HG03175 (cell line): Measurements from ENCODE around the gene PNPLA3.
"Not testable (repeated sequence)": the region's sequence is repeated elsewhere in the genome, so short reads cannot be mapped to it uniquely, and the experiment has no call there.

Source experiments
- ATAC-seq: cut with Tn5 transposase; IDR thresholded peaks from one replicate; pipeline ENCODE4 v1.9.1; 2021; ENCODE audit warnings: mild to moderate bottlenecking, moderate library complexity; ENCODE audit not compliant: unreplicated experiment

PNPLA3 gene

DNA sequence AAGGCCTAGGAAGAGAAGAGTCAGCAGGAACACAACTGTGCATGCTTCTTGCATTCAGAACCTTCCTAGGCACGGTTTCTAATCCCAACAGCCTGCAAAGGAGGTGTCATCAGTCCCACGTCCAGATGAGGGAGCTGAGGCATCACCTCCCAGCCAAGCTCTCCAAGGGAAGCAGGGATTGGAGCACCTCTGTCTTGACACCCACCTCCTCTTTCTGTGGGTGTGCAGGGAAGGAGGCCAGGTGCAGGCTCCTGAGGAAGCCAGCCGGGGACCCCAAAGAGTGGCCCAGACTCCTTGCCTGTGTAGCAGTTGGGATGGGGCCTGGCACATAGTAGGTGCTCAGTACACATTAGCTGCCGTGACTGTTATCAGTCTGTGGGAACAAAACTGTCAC, 33.7 kb upstream of the PNPLA3 start:
- ATAC-seq: no peak

DNA sequence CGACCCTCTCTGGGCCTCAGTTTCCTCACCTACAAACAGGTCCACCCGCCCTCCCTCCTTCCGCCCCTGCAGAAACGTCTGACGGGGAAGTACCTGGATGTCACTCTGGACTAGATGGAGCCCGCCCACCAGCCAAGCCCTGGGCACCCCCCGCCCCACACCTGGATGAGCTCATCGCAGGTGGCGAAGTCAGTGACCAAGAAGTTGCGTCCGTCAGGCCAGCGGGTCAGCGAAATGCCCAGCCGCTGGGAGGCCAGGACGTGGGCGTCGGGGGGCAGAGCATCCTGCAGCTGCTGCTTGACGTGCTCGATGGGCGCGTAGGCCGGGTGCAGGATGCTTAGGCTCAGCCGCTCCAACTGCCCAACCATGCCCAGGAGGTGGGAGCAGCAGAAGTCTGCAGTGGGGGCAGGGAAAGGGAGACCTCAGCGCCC, 32.7 kb upstream of the PNPLA3 start:
- no peak for ATAC-seq

DNA sequence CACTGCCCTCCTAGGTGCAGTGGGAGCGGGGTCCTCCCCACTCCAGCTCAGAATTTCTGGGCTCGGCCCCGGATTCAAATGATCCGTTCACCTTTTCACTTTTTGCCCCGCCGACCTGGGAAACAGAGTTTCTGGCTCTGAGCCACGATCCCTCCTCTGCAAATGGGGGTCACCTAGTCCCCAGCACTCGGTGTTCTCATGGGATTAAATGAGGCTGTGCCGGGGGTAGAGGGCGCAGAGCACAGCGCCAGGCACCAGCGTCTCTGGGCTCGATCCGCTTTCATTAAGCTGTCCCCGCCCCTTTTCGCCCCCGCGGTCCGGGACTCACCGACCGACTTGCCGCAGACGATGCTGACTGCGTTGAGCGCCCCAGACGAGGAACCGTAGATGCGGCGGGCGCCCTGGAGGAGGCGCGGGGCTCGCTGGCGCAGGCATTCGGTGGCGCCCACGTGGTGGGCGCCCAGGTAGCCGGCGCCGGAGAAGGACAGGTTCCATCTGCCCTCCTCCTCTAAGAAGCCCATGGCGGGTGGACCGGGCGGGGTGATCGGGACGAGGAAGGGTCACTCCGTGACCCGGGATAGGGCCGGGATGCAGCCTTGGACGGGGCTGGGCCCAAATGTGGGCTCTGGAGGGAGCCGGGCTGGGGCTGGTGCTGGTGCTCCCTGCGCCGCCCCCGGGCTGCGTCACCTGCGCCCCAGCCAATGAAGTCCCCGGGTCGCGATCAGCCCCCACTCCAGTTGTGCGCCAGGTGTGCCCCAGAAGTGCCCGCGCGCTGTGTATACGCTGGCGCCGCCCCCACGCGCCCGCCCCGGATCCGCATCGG, 32.0 kb upstream of the PNPLA3 start, which contains the start of gene PNPLA5:
Gene PNPLA5 (minus strand): TSS at position 654 of the 823 bp plus-strand sequence. CDS start 133 bp downstream, at position 521.
- no peak for ATAC-seq

DNA sequence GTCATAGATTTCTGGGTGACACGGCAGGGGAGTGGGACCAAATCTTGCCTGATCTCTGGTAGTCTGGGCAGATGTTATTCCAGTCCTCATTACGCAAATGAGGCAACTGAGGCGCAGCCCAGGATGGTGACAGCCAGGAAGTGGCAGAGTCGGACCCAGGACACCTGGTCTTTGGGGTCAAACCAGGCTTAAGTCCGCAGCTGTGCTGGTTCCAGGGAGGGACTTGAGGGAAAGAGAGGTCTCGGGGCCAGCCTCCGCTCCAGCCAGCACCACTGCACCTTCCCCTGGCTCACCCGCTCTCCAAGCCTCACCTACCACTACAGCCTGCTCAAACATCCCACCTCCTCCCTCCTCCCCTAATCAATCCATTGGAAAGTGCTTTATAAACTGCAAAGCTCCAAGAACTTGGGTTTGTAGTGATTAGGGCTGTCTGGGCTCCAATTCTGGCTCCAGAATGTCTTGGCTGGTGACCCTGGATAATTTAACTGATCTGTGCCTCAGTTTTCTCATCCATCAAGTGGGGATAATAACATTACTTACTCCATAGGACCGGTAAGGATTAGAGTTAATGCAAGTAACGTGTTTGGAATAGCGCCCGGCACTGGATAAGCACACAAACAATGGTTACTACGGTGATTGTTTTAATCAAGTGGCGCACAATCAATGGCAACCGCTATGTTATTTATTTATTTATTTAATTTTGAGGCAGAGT, 31.3 kb upstream of the PNPLA3 start:
- no peak for ATAC-seq

DNA sequence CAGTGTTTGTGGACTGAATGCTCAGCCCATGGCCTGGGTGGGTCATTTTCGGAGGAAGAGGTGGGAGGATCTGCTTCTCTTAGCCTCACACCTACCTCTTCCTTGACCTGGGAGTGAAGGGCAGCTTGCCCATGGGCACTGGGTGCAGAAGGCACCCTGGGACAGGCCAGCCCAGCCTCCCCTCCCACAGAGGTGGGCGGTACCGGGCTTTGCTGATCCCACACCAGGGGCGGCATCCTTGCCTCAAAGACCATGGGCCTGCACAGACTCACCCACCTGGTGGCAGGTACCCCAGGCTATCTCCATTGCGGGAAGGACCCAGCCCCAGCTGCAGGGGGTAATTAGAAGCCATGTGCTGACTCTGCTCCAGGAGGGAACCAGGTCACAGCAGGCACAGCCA, 30.3 kb upstream of the PNPLA3 start:
- ATAC-seq: no peak

DNA sequence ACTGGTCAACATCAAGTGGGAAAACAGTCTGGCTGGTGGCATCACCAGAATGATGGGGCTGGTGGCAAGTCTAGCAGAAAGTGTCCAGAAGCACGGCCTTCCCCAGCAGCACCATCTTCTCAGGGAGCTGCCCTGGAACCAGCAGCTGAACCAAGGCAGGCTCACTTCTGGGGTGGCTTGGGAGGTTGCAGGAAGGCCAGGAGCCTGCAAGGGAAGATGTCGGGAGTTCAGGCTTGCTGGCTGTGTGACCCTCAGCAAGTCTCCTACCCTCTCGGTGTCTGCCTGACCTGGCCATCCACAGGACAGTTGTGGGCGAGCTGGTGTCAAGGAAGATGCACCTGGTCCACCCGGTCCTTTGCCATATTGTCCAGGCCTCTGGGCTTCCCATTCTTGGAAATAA, 29.5 kb upstream of the PNPLA3 start:
- no peak for ATAC-seq

DNA sequence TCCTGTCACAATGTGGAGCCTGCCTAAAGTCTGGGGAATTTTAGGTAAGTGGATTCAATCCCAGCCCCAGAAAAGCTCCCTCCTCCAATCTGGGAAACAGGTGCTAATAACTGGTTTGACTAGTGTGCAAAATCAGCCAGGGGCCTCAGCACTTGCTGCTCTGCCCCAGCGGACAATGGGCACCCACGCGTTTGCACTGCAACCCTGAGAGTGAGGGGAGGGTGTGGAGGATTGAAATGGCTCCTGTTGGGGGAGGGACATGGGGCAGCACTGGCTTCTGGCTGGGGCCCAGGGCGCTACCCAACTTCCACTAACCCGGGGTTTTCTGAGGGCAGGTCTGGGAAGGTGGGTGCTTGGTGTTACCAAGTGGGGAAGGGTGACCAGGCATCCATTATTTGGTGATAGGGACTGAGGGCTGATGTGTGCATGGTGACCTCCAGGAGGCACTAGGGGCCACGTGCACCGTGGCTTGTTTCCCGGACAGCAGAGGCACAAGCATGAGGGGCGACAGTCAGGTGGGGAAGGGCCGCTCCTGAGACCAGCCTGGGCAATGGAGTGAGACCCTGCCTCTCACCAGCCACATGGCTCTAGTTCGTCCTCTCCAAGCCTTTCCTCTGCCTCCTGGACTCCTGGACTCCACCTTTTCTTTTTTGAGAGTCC, 27.5 kb upstream of the PNPLA3 start:
- ATAC-seq: no peak

DNA sequence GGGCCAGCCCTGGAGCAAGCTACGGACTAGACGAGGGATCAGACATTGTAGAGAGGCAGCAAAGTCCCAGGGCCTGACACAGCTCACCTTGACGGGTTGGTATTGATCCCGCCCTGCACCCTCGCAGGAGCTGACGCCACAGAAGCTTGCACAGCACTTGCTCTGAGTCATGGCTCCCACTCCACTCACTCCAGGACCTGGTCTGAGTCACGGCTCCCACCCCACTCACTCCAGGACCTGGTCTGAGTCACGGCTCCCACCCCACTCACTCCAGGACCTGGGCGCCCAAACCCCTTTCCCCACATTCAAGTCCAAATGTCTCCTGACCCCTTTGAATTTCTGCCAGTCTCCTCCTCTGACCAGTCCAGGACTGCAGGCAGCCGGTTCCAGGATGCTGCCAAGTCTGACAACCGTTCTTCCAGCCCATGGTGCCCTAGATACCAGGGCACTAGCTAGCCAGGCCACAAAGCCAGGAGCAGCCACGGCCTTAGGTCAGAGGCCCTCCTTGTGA, 25.8 kb upstream of the PNPLA3 start:
- ATAC-seq: no peak

DNA sequence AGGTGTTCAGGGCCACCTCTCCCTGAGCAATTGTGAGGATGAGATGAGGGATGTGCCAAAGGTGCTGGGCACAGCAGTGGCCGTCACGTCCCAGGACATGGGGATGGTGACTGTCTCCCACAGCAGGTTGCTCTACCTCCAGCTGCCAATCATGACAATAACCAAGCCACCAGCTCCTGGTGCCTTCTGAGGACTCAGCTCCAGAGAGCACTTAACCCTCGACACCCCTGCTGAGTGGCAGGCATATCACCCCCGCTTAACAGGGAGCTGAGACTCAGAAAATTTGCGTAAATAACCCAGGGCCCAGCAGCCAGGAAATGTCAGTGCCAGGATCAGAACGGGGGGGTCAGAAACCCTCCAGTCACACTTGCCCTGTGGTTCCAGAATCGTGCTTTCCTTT, 23.4 kb upstream of the PNPLA3 start:
- ATAC-seq: no peak

DNA sequence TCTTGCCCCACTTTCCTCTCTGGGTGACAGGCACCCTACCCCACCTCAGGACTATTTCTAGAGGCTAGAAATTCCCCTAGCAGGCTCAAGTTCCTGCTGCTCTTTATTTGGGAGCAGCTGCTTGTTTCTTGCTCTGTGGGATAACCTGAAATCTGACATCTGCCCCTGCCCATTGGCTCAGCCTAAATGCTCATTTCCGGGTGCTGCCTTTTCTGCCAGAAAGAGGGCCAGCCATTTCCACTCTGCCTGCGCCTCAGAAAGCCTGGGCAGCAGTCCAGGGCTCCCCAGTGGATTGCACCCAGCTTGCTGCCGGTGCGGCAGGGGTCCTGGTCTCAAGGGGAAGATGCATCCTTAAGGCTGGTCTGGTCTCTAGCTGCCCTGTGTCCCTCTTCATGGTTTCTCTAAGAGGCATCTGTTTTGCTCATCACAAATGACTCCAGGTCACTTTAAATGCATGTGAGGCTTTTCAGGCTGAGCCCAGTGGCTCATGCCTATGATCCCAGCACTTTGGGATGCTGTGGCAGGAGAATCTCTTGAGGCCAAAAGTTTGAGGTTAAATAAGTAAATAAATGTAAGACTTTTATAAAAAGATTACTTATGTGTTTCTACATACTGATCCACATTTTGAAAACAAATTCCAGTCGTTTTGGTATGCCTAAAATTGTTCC, 21.5 kb upstream of the PNPLA3 start:
- no peak for ATAC-seq

DNA sequence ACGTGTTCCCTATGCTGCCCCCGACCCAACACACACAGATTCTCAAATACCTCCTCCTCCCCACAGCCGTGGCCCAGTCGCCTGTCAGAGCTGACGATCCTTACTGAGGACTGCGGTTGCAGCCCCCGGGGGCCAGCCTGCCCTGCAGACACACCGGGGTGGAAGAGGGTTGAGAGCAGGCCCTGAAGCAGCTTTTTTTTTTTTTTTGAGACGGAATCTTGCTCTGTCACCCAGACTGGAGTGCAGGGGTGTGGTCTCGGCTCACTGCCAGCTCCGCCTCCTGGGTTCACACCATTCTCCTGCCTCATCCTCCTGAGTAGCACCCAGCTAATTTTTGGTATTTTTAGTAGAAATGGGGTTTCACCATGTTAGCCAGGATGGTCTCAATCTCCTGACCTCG, 20.6 kb upstream of the PNPLA3 start:
- ATAC-seq: not testable (repeated sequence)

DNA sequence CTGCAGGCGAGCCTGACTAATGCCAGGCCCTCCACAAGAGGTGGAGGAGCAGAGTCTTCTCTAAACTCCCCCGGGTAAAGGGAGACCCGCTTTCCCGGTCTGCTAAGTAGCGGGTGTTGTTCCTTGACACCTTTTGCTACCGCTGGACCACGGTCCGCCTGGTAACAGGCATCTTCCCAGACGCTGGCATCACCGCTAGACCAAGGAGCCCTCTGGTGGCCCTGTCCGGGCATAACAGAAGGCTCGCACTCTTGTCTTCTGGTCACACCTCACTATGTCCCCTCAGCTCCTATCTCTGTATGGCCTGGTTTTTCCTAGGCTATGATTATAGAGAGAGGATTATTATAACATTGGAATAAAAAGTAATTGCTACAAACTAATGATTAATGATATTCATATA, 19.2 kb upstream of the PNPLA3 start:
- ATAC-seq: not testable (repeated sequence)

DNA sequence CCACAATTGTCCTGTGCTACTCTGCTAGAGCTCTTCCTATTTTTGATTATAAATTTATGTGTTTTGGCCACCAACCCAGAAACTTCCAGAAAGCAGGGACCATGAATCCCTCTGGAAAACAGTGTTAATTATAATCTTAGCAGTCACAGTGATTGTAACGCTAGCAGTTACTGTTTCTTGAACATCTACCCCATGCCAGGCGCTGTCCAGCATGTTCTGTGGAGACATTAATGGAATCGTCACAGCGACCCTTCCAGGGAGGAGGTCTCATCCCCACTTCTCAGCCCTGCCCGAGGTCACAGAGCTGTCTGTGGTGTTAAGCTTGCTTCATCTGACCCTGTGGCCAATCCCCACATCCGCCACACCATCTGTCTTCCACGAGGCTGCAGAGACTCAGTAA, 17.9 kb upstream of the PNPLA3 start:
- no peak for ATAC-seq

DNA sequence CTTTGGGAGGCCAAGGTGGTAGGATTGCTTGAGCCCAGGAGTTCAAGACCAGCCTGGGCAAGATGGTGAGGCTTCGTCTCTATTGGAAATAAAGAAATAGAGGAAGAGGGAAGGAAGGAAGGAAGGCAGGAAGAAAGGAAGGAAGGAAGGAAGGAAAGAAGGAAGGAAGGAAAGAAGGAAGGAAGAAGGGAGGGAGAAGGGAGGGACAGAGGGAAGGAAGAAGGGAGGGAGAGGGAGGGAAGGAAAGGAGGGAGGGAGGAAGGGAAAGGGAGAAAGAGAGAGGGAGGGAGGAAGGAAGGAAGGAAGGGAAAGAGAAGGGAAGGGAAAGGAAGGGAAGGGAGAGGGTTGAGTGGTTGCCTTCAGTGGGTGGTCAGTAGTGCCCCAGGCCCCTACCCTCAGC, 13.9 kb upstream of the PNPLA3 start:
- no peak for ATAC-seq

DNA sequence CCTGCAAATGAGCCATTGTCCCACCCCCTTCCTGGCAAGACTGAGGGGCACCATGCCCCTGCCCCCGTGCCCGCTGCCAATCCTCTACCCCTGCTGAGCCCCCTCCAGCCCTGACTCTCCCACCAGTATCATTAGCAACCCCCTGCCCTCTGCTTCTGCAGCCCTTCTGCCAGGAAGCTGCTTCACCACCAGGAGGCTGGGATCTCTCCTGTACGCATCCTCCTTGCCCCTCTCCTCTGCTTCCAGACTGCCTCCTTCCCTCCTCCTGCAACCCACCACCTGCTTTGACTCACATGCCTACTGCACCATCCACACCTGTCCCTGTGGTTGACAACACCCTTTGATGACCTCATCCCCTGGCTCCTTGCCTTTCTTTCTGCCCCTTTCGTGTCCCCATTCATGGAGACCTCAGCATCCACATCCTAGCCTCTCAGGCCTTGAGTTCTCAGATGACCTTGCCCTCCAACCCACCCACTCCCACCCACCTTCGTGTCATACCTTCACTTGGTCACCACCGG, 13.4 kb upstream of the PNPLA3 start:
- ATAC-seq: no peak

DNA sequence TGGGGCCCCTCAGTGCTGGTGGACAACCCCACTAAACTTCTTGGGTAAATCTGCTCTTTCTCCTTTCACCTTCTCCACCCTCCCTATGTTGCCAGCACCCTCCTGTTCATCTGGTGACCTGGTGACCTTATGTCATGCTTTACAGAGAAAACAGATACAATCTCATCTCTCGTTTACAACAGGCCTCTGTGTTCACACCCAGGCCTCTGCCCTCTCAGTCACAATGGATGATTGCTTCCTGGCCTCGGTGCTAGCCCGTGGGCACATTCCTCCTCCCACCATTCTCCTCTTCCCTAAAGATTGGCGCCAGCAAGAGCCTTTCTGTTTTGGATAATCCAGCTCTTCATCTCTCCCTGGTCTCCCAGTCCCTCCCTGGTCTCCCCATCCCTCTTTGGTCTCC, 12.3 kb upstream of the PNPLA3 start:
- ATAC-seq: no peak

DNA sequence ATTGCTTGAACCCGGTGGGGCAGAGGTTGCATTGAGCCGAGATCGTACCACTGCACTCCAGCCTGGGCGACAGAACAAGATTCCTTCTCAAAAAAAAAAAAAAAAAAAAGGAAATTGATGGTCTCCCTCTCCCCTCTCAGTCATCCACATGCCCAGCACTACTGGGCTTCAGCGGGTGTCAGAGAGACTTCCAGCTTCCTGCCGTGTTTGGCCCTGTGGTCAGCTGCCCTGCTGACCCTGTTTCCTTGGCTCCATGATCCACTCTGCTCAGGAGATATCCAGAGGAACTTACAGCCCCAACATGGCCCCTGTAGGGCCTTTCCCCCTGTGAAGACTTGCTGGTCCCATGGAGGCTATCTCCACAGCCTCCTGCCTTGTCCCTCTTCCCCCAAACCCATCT, 6.1 kb upstream of the PNPLA3 start:
- ATAC-seq: no peak

DNA sequence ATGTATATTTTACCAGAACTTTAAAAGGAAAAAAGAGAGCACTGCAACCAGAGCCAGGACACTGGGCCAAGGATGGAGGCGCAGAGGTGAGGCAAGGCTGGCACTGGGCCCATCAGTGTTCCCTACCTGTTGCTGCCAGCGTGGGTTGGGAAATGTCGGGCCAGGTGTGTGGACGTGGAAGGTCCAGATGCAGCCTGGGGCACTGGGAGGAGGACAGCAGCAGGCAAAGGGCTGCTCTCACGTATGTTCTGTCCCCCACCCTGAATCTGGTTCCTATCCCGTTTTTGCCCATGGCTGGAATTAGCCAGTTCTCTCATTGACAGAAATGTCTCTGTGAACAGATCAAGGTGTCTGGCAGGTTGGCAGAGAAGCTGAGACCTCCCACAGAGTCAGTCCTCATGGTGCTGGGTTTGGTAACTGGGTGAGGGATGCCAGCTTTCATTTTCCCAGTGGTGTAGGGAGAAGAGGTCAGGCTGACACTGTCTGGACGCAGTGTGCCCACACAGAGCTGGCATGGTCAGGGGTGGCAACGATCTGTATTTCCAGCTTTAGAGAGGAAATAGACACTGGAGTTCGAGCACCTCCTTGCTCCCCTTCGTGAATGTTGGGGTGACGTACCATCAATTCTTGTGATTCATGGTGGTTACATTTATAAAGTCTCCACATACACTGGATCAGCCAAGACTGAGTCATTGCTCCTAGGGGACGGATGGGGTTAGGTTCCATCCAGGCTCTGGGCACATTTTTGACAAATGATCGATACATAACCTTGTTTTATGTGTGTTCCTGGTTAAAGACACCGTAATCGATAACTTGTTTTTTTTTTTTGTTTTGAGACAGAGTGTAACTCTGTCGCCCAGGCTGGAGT, 4.3 kb upstream of the PNPLA3 start:
- no peak for ATAC-seq

DNA sequence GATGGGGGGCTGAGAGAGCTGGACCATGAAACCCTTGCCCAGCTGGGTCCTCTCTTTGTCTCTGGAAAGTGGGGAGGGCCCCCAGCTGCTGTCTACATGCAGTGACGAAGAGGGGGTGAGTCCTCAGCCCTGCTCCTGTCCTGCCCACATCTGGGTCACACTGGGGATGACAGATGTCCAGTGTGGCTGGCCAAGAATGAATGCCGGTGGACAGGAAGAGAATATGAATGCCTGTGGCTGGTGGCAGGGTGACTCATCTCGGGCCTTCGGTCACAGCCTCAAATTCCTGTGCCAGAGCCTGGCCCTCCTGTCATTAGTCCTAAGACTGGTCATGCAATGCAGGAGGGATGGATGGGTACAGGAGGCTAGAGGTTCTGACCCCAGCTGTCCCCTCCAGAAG, 2.2 kb upstream of the PNPLA3 start:
- ATAC-seq: no peak

DNA sequence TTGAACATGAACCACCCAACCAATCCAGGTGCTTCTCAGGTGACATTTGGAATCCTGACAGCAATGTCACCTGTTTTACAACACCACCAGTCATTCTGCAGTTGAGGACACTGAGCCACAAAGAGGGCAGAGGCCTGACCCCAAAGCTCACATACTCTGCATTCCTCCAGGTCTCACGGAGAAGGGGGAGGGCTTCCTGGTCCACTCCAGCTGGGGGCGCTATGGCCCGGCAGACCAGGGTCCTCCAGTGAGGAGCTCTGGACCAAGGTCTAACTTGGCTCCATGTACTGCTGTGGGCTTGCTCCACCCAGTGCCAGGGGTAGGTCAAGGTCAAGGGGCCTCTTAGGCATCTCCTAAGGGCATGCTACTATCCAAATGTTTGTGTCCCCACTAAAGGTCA, 1.5 kb upstream of the PNPLA3 start:
- ATAC-seq: no peak
